Stimulated activated CD4-positive, alpha-beta T cell treated with anti-CD3 and anti-CD28 coated beads, Interleukin-1b, Interleukin-23, amount 100 ng/mL, for 24 hours (primary cell): ENCODE results near the gene COBL.

Source experiments
- DNase-seq, 4 experiments: peaks; one replicate each; pipeline ENCODE4 v3.0.0-alpha.2; 2020; ENCODE audit warnings: low read depth in 4 of 4, low spot score in 1 of 4

Gene COBL

GRCh38 chr7:51029701-51030191 is 286.9 kb downstream of the COBL start:
- DNase-seq, result no peak

DNA sequence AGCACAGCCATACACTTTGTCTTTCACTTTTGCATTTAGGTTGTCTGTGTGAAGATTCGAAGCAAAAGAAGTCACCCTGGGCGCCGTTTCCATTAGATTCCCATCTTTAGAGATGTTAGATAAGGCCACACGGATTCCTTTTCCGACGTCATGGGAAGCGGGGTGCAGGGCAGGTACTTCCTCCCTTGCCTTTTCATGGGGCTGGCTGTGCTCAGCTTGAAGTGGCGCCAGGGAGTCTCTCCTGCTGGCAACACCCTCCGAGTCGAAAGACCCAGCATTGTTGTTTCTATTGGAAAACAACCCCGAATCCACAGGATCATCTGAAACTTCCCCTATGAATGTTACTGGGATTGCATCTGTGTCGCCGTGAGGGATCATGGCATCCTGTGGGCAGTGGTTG is 287.5 kb downstream of the COBL start:
- no peak for DNase-seq

- no peak for DNase-seq
Measured at GRCh38 chr7:51027935-51028830, 288.4 kb downstream of the COBL start.

DNA sequence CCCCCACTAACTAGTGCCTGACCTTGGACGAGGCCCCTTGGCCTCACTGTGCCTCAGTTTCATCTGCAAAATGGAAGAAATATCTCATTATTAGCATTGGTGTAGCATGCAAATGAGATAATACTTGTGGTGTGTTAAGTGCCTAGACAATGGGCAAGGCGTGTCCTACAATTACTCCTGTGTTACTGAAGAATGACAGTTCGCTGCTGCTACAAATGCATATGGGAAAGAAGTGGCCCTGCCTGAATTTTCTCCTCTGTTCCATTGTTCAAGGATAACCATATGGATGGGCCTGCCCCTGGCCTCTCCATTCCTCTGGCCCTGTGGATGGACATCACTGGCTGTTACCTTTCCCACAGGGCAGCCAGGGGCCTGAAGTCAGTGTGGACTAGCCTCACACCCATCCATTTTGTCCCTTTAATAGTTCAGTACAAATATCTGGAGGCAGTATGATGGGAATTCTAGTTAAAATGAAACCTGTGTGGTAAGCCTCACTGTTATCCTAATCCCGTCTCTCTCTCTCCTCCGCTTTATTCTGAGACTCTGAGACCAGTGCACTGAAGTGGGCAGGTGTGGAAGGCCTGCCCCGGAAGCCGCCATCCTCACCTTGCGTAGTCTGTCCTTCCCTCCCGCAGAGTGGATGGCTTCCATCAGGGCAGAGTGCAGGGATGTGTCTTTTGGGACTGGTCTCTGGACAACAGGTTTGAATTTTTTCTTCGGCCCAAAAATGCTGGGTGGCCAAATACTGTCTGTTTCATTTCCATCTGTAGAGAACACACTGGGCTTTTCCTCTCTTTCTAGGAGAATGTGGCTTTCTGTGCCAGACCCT is 289.3 kb downstream of the COBL start:
- DNase-seq, result no peak

GRCh38 chr7:51026341-51026740 is 290.3 kb downstream of the COBL start:
- no peak for DNase-seq

- DNase-seq, result no peak
Measured at GRCh38 chr7:51025668-51026067, 290.9 kb downstream of the COBL start.

DNA sequence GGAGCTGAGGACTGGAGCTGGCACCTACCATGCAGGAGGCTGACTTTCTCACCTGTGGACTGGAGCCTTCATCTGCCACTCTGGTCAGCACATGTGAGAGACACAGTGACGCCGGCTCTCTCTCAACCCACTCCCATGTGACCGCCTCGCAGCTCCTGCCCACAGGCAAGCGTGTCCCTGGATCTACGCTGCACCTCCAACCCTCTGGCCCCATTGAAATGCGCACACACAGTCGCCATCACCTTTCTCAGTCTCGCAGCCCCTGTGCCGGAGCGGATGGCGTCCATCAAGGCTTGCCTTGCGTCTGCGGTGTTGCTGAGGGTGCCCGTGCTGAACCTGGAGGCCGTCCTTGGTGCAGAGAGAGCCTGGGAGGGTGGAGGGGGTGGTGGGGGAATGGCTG is 291.7 kb downstream of the COBL start:
- no peak for DNase-seq

DNA sequence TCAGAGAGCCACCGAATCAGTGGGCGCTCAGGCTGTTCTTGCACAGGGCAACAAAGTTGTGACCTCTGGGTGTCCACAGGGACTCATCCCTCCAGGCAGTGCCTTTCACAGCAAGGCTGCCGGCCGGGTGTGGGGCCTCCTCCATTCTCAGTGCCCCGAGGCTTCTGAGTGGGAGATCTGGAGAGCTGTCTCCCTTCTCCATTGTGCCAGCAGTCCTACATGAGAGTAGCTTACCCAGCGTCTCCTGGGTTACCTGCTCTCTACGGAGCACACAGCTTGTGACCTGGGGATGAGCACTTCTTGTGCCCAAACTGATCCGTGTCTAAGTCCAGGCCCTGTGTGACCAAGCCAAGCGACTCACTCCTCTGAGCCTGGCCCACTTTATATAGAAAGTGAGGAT is 293.1 kb downstream of the COBL start:
- DNase-seq, result no peak

GRCh38 chr7:51022821-51023220 is 293.8 kb downstream of the COBL start:
- no peak for DNase-seq

GRCh38 chr7:51021906-51022570 is 294.6 kb downstream of the COBL start:
- DNase-seq, result no peak

- no peak for DNase-seq
Measured at GRCh38 chr7:51020944-51021343, 295.7 kb downstream of the COBL start.

DNA sequence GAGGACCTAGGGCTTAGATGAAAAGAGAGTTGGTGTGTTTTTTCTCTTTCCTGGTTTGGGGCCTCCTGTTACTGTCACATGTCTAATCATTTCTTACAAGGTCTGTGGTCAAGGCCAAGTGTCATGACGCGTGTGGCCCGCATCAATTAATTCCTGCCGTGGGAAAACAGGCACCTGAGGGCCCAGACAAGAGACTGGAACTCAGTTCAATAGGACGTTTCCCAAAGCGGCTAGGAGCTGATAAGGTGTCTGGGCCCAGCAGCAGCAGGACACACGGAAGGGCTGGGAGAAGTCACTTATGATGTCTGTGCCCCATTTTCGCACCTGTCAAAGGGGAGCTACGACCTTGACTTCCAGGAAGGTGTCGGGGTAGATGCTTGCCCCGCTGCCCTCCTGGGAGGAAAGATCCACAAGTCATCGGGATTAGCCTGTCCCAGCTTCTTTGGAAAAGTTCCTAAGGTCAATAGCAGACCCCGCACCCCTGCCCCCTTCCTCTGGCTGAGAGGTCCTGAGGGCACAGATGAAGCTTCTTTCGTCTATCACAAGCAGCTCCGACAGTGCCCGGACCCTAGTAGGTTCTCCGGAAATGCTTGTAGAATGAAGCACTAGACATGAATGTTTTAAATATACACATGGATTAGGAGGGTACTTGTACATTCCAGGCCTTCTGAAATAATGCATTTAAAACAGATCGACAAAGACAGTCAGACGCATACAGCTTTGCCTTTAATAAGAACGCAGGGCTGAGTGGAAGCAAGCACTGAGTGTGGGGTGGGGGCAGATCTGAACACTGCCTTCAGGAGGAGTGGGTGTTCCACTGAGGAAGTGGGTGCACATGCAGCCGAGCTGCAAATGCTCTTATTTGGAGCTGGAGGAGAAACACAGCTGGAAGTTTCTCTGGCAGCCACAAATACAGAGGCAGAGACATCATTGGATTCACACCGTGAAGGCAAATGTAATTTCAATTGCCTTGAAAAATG is 296.4 kb downstream of the COBL start:
- no peak for DNase-seq

DNA sequence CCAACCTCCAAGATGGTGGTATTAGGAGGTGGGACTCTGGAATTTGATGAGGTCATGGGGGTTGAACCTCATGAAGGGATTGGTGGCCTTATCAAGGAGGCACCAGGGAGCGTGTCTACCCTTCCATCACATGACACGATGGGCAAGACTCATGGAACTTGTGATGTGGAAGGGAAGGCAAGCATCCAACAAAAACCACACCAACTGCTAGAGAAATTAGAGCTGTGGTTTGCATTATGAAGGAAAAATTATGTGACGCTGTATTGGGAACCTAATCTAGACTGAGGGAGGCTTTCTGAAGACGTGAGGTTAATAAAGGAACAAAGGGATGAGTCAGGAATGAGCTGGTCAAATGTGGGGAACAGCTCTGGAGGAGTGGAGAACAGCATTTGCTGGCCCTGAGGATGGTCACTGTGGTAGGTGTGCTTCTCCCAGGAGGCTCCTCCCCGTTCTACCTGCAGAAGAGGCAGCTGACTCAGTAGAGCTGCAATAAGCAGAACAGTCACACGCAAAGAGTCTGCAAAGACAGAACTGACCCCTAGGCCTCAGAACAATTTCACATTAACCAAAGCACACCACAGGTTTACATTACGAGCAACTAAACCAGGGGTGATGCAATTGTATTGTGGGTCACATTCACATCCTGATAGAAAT is 297.3 kb downstream of the COBL start:
- no peak for DNase-seq

- no peak for DNase-seq
Measured at GRCh38 chr7:51017576-51018535, 298.8 kb downstream of the COBL start.

- DNase-seq, result no peak
Measured at GRCh38 chr7:51016546-51016945, 300.1 kb downstream of the COBL start.

DNA sequence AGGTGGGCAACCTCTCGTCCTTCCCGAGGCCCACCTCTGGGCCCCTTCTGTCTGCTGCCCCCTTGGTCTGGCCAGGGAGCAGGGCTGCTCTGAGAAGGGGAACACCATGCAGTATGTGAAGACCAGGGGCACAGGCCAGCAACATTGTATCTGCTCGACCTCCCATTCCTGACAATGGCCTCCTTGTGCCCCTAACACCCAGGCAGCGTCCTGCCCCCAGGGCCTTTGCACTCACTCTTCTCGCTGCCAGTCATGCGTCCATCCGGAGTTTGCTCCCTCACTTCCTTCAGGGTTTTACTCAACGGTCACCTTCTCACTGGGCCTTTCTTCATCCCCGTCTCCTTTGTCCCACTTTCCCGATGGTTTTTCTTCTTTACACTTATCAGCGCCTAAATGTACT is 301.0 kb downstream of the COBL start:
- DNase-seq, result no peak

- no peak for DNase-seq
Measured at GRCh38 chr7:51014811-51015210, 301.8 kb downstream of the COBL start.

DNA sequence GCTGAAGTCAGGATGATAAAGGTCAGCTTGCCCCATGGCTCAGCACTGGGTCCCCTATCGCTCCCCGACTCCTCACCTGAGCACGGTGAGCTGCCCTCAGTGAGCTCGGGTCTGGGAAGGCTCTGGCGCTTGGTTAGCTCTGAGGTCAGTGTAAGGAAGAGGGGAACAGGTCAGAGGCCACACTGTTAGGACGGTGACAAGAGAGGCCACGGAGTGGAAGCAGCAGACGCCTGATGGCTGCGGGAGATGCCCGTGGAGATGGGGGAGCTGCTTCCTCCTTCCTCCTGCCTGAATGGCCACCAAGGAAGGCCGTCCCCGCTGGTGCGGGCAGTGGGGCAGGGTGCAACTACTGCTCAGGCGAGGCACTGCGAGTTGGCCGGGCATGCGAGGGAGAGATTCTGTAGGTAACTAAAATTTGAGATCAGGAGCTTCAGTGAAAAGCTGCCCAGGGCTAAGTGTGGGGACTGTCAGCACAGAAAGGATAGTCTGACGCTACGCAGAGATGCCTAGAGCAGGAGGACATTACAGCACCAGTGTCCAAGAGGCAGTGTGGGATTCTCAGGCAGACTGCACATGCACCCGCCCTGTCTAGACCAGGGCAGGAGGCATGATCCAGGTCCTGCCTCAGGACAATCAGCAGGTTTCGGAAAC is 302.6 kb downstream of the COBL start:
- no peak for DNase-seq
